HG02981 (cell line): Measurements from ENCODE around the gene SH2D4B.

ENCODE experiments used
- ATAC-seq: cut with Tn5 transposase; IDR thresholded peaks from one replicate; pipeline ENCODE4 v1.9.1; 2021; ENCODE audit warnings: mild to moderate bottlenecking, moderate library complexity; ENCODE audit not compliant: unreplicated experiment

Gene SH2D4B

GRCh38 chr10:80585812-80586211 is 48.1 kb downstream of the SH2D4B start:
- ATAC-seq = no peak

DNA sequence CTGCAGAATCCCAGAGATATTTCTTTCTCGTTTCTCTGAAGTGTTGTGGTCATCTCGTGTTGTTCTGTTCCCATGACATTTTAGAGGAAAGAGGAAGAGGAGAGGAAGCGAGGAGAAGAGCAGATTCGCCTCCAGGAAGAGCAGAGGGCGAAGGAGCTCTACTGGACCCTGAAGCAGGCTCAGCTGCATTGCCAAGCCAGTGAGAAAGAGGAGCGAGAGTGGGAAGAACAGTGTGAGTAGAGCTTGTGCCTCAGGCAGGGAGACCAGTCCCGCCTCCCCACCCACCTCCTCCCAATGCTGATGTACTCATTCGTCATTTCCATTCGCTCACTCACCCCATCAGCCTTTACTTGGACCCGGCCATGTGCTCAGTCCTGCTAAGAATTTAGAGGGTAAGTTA is 50.8 kb downstream of the SH2D4B start:
- no peak for ATAC-seq

- peak; percentile 90 for ATAC-seq
Observed at GRCh38 chr10:80589726-80590373, 52.1 kb downstream of the SH2D4B start.

GRCh38 chr10:80590585-80591125 is 53.0 kb downstream of the SH2D4B start:
- ATAC-seq = no peak

DNA sequence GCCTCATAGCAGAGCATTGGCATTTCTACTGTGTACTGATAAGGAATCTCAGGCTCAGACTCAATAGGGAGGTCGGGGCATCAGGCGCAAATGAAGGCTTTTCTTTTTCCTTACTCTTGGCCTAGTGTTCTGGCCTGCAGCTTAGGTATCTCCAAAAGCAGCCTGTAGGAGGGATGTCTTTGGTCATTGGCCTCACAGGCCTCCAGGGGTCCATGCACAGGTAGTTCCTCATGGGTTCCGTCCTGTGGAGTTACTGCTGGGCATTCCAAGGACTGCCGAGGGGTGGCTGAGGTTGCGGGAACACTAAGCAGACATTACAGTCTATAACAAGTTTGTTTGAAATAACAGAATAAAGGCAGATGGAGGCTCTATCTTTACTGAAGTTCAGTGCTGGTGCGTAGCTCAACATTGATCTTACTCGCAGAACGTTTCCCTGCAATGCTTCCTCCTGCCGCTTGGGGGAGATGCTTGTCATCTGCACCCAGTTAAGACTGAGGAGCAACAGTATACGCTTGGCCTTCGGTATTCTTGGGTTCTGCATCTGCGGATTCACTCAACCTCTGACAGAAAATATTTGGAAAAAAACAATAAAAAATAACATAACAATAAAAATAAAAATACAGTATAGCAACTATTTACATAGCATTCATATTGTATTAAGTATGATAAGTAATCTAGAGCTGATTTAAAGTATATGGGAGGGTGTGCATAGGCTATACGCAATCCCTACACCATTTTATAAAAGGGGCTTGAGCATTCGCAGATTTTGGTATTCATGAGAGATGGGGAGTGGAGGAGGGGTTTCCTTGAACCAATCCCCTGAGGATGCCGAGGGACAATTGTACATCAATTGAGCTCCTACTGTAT is 58.9 kb downstream of the SH2D4B start:
- ATAC-seq = peak; percentile 38

- ATAC-seq = peak; percentile 45
Observed at GRCh38 chr10:80598084-80598798, 60.5 kb downstream of the SH2D4B start.

GRCh38 chr10:80598951-80599350 is 61.2 kb downstream of the SH2D4B start:
- ATAC-seq = no peak

DNA sequence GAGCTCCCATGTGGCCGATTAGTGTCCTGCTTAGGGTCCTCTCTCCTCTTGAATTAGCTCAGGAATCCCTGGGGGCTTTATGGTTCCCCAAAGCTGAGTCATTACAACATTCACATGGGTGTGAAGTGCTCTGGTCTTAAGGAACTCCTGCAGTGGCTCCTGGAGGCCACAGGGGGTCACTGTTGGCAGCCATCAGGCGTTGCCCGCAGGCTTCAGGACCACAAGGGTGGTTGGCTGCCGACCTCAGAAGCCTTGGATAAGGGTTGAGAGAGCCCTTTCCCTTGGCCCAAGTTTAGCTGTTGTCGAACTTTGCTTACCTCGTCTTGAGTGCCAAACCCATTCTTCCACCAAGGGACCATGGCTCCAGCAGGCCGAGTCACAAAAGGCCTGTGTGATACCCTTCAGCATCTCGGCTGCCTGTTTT is 61.7 kb downstream of the SH2D4B start:
- ATAC-seq = peak; percentile 81

GRCh38 chr10:80600256-80600655 is 62.6 kb downstream of the SH2D4B start:
- no peak for ATAC-seq

DNA sequence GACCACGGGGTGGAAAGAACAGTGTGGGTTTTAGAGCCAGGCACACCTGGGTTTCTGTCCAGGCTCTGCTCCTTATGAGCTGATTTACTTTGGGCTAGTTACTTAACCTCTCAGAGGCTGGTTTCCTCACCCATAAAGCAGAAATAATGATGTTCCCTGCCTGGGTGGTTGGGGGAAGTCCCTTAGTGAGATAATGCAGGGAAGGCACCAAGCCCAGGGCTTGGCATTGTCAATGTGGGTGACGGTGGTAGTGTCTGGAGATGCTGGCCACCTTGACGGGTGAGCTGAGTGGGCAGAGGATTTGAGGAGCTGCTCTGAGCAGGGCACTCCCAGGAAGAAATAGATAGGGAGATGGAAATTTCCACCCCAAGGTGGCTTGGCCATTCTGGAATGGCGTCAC is 65.2 kb downstream of the SH2D4B start:
- ATAC-seq = no peak

- no peak for ATAC-seq
Observed at GRCh38 chr10:80603516-80603915, 65.8 kb downstream of the SH2D4B start.

GRCh38 chr10:80608706-80609105 is 71.0 kb downstream of the SH2D4B start:
- ATAC-seq = no peak

DNA sequence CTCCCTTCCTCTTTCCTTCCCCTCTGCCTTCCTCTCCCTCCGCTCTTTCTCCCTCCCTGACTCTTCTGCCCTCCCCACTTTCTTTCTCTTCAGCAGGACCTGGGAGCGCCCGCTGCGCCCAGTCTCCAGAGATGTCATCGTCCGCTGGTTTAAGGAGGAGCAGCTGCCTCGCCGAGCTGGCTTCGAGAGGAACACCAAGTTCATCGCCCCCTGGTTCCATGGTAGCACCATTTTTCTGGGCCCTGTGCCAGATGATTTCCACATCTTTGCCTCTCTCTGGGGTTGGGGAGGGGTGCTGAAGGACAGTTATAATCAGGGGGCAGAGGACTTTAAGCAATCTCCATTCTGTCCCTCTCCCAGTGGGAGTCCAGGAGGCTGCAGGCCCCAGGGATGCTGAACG is 71.6 kb downstream of the SH2D4B start:
- ATAC-seq = no peak

DNA sequence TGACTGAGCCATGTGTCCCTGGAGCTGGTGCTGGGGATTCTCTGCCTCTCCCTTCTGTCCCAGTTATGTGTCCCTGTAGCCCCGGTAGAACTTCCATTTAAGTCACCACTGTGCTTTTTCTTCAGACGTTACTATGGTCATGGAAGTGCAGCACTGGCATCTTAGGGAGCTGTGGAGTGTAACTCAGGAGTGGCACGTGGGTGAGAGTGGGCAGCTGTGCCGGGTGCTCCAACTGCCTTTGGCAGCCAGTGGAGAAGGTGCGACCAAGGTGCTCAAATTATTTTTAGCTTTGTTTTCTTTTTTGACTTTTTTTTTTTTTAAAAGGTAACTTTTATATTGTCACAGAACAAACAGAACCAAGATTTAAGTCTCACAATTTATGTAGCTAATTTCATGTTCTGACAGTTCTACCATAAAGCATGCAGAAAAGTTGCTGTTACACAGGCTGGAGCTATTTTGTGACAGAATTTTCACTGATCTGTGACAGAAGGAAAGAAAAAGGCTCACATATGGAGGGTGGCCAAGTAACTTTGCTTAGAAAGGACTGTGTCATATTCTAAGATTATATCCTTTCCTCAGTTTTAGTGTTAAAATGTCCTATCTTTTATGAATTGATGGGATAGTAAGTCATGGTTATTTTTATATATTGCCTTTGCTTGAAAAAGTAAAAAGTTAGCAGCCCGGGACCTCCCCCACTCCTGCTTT is 73.9 kb downstream of the SH2D4B start:
- ATAC-seq = no peak

DNA sequence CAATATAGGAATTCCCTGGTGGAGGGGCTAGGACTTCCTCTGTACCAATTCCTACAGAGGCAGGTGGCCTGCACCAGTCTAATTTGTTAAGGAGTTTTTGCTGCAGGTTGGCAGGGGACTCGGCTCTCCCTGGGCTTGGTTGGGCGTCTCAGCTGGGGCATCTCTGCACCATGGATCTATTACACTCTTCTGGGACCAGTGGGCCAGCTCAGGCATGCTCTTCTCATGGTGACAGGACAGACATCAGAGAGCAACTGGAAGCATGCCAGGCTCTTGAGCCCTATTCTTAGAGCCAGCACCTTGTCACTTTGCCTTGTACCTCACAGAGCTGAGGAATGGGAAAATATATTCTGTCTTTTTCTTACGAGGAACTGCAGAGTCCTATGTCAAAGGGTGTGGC is 74.6 kb downstream of the SH2D4B start:
- ATAC-seq = no peak

DNA sequence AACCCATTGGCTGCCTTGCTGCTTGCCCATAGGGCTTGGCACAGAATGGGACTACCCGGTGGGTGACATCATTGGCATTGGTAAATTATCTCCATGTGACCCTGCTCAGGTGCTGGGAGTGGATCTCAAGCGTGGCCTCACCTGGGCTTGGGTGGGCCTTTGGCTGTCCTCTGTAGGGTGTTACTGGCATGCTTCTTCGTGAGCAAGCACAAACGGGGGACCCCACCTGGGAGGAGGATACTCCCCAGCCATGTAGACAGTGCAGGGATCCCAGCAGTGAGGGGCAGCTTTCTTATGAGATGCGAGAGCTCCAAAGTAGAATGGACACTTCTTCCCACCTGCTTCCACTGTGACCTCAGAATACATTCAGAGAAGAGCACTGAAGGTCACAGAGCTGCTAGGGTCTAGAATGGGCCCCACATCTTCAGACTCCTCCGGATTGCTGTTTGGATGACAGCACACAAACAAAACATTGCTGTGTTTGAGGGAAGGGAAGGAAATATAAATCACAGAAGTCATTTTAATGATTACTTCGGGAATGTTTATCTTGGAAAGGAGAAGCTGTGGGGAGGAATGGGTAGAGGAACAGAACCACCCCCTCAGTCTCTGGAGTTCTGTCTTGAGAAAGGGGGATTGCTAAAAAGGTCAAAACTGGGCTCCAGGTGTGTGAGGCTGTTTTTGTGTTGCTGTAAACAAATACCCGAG is 75.9 kb downstream of the SH2D4B start:
- no peak for ATAC-seq

DNA sequence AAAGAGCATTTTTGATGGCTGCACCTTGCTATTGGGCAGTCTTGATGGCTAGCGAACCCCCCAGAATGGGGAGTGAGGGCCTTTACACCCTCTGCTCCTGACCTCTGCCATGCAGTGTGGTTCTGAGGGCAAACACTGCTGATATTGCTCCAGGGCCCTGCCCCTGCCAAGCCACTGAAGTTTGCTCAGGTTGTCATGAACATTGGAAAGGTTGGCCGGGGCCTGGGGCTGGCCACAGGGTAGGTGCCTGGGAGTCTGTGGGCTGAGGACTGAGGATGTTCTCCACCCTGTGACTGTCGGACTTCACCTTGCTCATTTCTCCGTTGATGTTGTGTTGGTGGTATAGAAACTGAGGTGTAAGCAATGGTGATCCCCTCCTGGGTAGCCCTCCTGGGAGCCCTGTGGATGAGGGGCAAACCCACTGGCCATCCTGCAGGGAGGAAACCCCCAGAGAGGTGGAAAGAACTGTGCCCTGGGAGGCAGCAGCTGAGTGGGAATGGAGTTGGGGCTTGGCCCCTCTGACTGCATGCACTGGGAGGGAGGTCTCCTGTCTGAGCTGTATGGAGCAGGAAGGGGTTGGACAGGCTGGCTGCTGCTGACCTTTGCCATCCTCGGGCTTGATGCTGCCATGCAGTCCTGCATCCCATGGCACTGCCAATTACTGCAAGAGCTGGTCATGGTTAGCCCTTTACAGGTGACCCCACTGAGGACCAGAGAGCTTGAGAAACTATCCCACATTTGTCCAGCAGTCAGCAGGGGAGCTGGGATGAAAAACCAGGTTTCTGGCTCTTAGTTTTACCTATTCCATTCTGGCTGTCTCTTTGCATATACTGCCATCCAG is 77.1 kb downstream of the SH2D4B start:
- ATAC-seq = no peak

DNA sequence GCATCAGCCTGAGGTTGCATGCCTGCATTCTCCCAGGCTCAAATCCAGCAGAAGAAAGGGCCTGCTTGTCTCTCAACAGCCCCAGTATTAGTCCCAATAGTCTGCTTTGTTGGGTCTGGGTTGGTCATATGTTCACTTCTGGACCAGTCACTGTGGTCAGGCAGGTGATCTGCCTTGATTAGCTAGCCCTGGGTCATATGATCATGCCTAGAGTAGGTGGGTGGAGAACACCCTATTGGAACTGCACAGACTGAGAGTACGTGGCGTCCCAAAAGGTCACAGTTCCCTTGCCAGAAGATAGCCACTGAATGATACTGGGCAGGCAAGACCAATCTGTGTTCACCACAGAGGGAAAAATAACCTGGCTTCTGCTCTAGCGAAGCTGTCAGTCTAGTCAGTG is 80.1 kb downstream of the SH2D4B start:
- ATAC-seq = no peak

DNA sequence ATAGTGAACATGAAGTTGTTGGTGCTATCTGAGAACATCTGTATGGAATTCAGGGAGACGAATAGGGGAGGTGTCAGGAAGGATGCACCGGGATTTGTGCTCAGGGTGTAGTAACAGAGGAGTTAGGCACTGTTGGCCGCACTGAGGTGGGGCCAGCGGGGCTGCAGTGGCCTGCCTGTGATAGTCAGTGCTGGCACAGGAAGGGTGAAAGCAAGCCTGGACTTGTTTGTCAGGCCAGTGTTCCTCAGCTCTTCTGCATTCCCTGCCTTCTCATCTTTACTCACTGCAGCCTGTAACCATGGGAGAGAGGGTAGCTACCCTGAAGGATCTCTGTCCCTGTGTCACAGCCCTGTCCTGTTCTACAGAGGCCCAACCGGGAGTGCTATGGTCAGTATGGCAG is 81.3 kb downstream of the SH2D4B start:
- ATAC-seq = no peak
